Measurements from ENCODE around the gene C1QA. TPM values are rescaled to one million over a fixed set of nuclear protein-coding genes. Genes with fewer than 3 reads are reported as not detected.

The C1QA gene
- total and polyA plus RNA-seq, 2 of the 13 experiments (the other 11 are each of a cell fraction or from before 2014, with no cell fraction given) = not detected

GRCh38 chr1:22611530-22611947 is 24.9 kb upstream of the C1QA start (continued):
- TF ChIP-seq GLI4 (CRISPR knock-in tag; IDR thresholded peaks at IDR 0.05; ENCODE audit: borderline replicate concordance) = no peak
- peak; percentile 73; the same call in 1 of the 2 replicates for TF ChIP-seq TMF1 (CRISPR knock-in tag; IDR thresholded peaks at IDR 0.05; ENCODE audit: low read depth)
- TF ChIP-seq NFYC (CRISPR knock-in tag; IDR thresholded peaks at IDR 0.05) = no peak
- peak; percentile 98 for TF ChIP-seq WIZ (CRISPR knock-in tag; IDR thresholded peaks at IDR 0.05)
- TF ChIP-seq ZNF609 (CRISPR knock-in tag; IDR thresholded peaks at IDR 0.05; ENCODE audit: borderline replicate concordance) = no peak
- TF ChIP-seq NFATC3 (CRISPR knock-in tag; IDR thresholded peaks at IDR 0.05) = no peak
- TF ChIP-seq HMG20B (CRISPR knock-in tag; conservative IDR thresholded peaks at IDR 0.05) = 0 out of 2 replicates have a peak, but pooled peaks have one; percentile 46
- 0 out of 2 replicates have a peak, but pooled peaks have one; percentile 32 for TF ChIP-seq RFXAP (CRISPR knock-in tag; IDR thresholded peaks at IDR 0.05; ENCODE audit: borderline replicate concordance)
- TF ChIP-seq POLR2AphosphoS5 (IDR thresholded peaks at IDR 0.05; ENCODE audit: low read depth, low read length) = no peak
- no peak for TF ChIP-seq GRHL1 (CRISPR knock-in tag; conservative IDR thresholded peaks at IDR 0.05)
- TF ChIP-seq ZBTB42 (CRISPR knock-in tag; IDR thresholded peaks at IDR 0.05) = 0 out of 2 replicates have a peak, but pooled peaks have one; percentile 56
- peak; percentile 69; the same call in 1 of the 2 replicates for TF ChIP-seq ZBTB43 (CRISPR knock-in tag; conservative IDR thresholded peaks at IDR 0.05)
- no peak for TF ChIP-seq ZZZ3 (CRISPR knock-in tag; IDR thresholded peaks at IDR 0.05; ENCODE audit: borderline replicate concordance)
- no peak for TF ChIP-seq ARNT2 (CRISPR knock-in tag; IDR thresholded peaks at IDR 0.05; ENCODE audit: low read depth)
- peak; percentile 89; the same call in 1 of the 2 replicates for TF ChIP-seq ZSCAN9 (CRISPR knock-in tag; IDR thresholded peaks at IDR 0.05; ENCODE audit: borderline replicate concordance)
- no peak for TF ChIP-seq ZNF816 (CRISPR knock-in tag; IDR thresholded peaks at IDR 0.05; ENCODE audit: borderline replicate concordance)
- no peak for TF ChIP-seq ZNF724P (CRISPR knock-in tag; IDR thresholded peaks at IDR 0.05; ENCODE audit: borderline replicate concordance)
- TF ChIP-seq ZFP62 (CRISPR knock-in tag; IDR thresholded peaks at IDR 0.05) = no peak

All from HepG2 (cell line).